ENCODE results near the gene S100A12.

GRCh38 chr1:153392822-153393221, 17.4 kb upstream of the S100A12 start:
- no peak for TF ChIP-seq CTCF (IDR thresholded peaks at IDR 0.05)
- no peak for TF ChIP-seq POLR2A (IDR thresholded peaks at IDR 0.05)
